Vagina (tissue), 2 donors: ENCODE results near the gene ZDHHC18.

Source experiments
- POLR2A ChIP-seq, 2 donors: fragments of 450-650 bp; IDR thresholded peaks; one replicate each; pipeline ENCODE4 v1.6.1; 2017; ENCODE audit warnings: antibody characterized with exemption in 2 of 2, mild to moderate bottlenecking in 2 of 2, moderate library complexity in 2 of 2
- POLR2AphosphoS5 ChIP-seq, 2 donors: sonication (generic); formaldehyde crosslinking; IDR thresholded peaks; one replicate each; pipeline ENCODE4 v1.9.0; 2017; ENCODE audit warnings: antibody characterized with exemption in 2 of 2, mild to moderate bottlenecking in 2 of 2, low read depth in 1 of 2; ENCODE audit not compliant: insufficient read depth in 1 of 2
- TF ChIP-seq, protein P1 (sequence below), 3 experiments: fragments of 450-650 bp in 2 of 3; fragments of 200-600 bp in 1 of 3; sonication (generic) in 1 of 3; IDR thresholded peaks; one replicate each; pipeline ENCODE4 v1.5.1; 2017 to 2019; ENCODE audit warnings: antibody characterized with exemption in 3 of 3, mild to moderate bottlenecking in 2 of 3, moderate library complexity in 2 of 3

DNA sequence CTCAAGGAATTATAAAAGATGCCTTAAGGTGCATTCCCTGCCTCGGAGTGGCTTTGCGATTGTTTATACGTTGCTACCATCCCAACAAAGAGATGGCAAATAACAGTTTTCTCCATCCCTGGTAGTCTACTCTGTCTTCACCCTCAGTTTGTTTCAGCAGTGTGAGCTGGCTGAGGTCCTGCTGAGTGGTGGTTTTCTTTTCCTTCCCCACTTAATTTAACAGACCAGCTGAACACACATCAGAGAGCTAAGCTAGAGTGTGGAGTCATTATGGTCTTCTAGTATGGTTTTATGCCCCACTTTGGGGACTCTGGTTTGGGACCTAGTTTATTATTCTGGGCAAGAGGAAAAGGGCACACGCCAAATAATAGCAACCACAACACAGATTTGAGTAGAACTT lies 36.6 kb upstream of the ZDHHC18 start:
- TF ChIP-seq, protein P1, sequence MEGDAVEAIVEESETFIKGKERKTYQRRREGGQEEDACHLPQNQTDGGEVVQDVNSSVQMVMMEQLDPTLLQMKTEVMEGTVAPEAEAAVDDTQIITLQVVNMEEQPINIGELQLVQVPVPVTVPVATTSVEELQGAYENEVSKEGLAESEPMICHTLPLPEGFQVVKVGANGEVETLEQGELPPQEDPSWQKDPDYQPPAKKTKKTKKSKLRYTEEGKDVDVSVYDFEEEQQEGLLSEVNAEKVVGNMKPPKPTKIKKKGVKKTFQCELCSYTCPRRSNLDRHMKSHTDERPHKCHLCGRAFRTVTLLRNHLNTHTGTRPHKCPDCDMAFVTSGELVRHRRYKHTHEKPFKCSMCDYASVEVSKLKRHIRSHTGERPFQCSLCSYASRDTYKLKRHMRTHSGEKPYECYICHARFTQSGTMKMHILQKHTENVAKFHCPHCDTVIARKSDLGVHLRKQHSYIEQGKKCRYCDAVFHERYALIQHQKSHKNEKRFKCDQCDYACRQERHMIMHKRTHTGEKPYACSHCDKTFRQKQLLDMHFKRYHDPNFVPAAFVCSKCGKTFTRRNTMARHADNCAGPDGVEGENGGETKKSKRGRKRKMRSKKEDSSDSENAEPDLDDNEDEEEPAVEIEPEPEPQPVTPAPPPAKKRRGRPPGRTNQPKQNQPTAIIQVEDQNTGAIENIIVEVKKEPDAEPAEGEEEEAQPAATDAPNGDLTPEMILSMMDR (IDR thresholded peaks at IDR 0.05) = no peak
- TF ChIP-seq POLR2AphosphoS5 (IDR thresholded peaks at IDR 0.05; ENCODE audit: insufficient read depth in 1 of 2, low read depth in 1 of 2) = no peak
- TF ChIP-seq POLR2A (IDR thresholded peaks at IDR 0.05) = no peak
